GM18861 (cell line): ENCODE measurements around the gene CEP72.

ENCODE experiments used
- ATAC-seq: cut with Tn5 transposase; IDR thresholded peaks from one replicate; pipeline ENCODE4 v1.9.1; 2021; ENCODE audit not compliant: unreplicated experiment

CEP72 gene

GRCh38 chr5:635306-636055, 23.3 kb downstream of the CEP72 start:
- ATAC-seq: no peak

GRCh38 chr5:636951-637350, 24.8 kb downstream of the CEP72 start:
- ATAC-seq: no peak

- ATAC-seq: no peak
Observed at GRCh38 chr5:637581-638450, 25.7 kb downstream of the CEP72 start.

GRCh38 chr5:638501-639252, 26.5 kb downstream of the CEP72 start:
- ATAC-seq: no peak

GRCh38 chr5:639253-639530, 27.1 kb downstream of the CEP72 start:
- no peak for ATAC-seq

- no peak for ATAC-seq
Observed at GRCh38 chr5:639584-640213, 27.6 kb downstream of the CEP72 start.

- ATAC-seq: no peak
Observed at GRCh38 chr5:640461-641330, 28.6 kb downstream of the CEP72 start.

- ATAC-seq: no peak
Observed at GRCh38 chr5:641331-641765, 29.2 kb downstream of the CEP72 start.

- ATAC-seq: no peak
Observed at GRCh38 chr5:642481-642880, 30.3 kb downstream of the CEP72 start.

- ATAC-seq: peak; percentile 48
Observed at GRCh38 chr5:643351-643801, 31.2 kb downstream of the CEP72 start.

- peak; percentile 75 for ATAC-seq
Observed at GRCh38 chr5:643811-644271, 31.7 kb downstream of the CEP72 start.

- ATAC-seq: no peak
Observed at GRCh38 chr5:644509-644908, 32.4 kb downstream of the CEP72 start.

GRCh38 chr5:644971-645370, 32.8 kb downstream of the CEP72 start:
- no peak for ATAC-seq

GRCh38 chr5:645421-645820, 33.3 kb downstream of the CEP72 start:
- no peak for ATAC-seq

- no peak for ATAC-seq
Observed at GRCh38 chr5:646396-647201, 34.5 kb downstream of the CEP72 start.

- no peak for ATAC-seq
Observed at GRCh38 chr5:647311-647710, 35.2 kb downstream of the CEP72 start.

GRCh38 chr5:647727-648126, 35.6 kb downstream of the CEP72 start:
- no peak for ATAC-seq

- ATAC-seq: no peak
Observed at GRCh38 chr5:651296-652022, 39.3 kb downstream of the CEP72 start.
